Neural progenitor cell (in vitro differentiated cells): Measurements from ENCODE around the gene TSLP.

Experiments
- EZH2 ChIP-seq: fragments of 200-600 bp; sonication (generic); IDR thresholded peaks from 2 replicates; pipeline ENCODE4 v1.6.1; 2017; ENCODE audit warnings: antibody characterized with exemption, mild to moderate bottlenecking, moderate library complexity
- TF ChIP-seq, protein P1 (sequence below): fragments of 200-600 bp; sonication (generic); IDR thresholded peaks from 2 replicates; pipeline ENCODE4 v1.5.1; 2017; ENCODE audit warnings: antibody characterized with exemption, mild to moderate bottlenecking

DNA sequence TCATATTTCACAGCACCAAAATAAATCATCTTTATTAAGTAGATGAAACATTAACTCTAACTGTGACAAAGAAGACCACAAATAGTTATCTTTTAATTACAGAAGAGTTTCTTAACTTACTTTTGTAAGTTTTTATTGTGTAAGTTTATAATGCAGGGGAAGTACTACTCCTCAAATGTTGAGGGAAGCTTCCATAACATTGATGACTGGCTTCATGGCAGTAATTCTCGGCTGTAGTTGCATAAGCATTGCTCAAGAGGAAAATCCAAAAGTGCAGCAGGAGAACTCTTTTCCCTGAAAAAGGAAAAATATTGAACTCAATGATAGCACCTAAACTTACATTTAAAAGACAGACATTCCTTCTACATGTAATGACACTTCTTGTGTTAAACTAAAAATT, 4.6 kb downstream of the TSLP start:
- TF ChIP-seq, protein P1, sequence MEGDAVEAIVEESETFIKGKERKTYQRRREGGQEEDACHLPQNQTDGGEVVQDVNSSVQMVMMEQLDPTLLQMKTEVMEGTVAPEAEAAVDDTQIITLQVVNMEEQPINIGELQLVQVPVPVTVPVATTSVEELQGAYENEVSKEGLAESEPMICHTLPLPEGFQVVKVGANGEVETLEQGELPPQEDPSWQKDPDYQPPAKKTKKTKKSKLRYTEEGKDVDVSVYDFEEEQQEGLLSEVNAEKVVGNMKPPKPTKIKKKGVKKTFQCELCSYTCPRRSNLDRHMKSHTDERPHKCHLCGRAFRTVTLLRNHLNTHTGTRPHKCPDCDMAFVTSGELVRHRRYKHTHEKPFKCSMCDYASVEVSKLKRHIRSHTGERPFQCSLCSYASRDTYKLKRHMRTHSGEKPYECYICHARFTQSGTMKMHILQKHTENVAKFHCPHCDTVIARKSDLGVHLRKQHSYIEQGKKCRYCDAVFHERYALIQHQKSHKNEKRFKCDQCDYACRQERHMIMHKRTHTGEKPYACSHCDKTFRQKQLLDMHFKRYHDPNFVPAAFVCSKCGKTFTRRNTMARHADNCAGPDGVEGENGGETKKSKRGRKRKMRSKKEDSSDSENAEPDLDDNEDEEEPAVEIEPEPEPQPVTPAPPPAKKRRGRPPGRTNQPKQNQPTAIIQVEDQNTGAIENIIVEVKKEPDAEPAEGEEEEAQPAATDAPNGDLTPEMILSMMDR = no peak
- no peak for TF ChIP-seq EZH2
